HG03097 (cell line): Measurements from ENCODE around the gene WNT16.

ENCODE experiments used
- ATAC-seq: cut with Tn5 transposase; IDR thresholded peaks from one replicate; pipeline ENCODE4 v1.9.1; 2021; ENCODE audit not compliant: unreplicated experiment, low FRiP score

WNT16 gene

GRCh38 chr7:121390109-121390508 is 61.3 kb downstream of the WNT16 start:
- no peak for ATAC-seq

- ATAC-seq: no peak
Measured at GRCh38 chr7:121390617-121391016, 61.8 kb downstream of the WNT16 start.
